Neural progenitor cell (in vitro differentiated cells): ENCODE measurements around the gene NAP1L5.

ENCODE experiments used
- EZH2phosphoT487 ChIP-seq: fragments of 200-600 bp; sonication (generic); IDR thresholded peaks from 2 replicates; pipeline ENCODE4 v1.6.1; 2017; ENCODE audit warnings: antibody characterized with exemption
- TF ChIP-seq, protein P1 (sequence below): fragments of 200-600 bp; sonication (generic); IDR thresholded peaks from 2 replicates; pipeline ENCODE4 v1.5.1; 2017; ENCODE audit warnings: antibody characterized with exemption, mild to moderate bottlenecking

DNA sequence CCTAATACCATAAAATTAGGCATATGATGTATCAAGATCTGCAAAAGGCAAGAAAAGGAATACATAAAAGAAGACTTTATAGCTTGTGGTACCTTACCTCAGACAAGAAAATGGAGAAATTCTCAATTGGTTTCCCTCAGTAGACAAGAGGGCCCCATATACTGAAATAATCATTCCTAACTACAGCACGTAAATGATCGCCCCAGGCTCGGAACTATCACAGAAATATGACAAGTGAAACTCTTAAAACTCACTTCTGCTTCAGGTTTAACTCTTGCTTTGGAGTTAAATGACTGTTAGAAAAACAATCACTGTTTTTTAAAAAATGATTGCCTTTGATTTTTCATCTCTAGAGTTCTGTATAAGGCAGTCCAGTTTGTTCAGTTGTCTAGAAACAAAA is 38.6 kb upstream of the NAP1L5 start:
- TF ChIP-seq EZH2phosphoT487 = no peak
- TF ChIP-seq, protein P1, sequence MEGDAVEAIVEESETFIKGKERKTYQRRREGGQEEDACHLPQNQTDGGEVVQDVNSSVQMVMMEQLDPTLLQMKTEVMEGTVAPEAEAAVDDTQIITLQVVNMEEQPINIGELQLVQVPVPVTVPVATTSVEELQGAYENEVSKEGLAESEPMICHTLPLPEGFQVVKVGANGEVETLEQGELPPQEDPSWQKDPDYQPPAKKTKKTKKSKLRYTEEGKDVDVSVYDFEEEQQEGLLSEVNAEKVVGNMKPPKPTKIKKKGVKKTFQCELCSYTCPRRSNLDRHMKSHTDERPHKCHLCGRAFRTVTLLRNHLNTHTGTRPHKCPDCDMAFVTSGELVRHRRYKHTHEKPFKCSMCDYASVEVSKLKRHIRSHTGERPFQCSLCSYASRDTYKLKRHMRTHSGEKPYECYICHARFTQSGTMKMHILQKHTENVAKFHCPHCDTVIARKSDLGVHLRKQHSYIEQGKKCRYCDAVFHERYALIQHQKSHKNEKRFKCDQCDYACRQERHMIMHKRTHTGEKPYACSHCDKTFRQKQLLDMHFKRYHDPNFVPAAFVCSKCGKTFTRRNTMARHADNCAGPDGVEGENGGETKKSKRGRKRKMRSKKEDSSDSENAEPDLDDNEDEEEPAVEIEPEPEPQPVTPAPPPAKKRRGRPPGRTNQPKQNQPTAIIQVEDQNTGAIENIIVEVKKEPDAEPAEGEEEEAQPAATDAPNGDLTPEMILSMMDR = no peak
